IMR-90 (cell line): ENCODE data around the gene PRKCH. TPM values are rescaled to one million over a fixed set of nuclear protein-coding genes. Genes with fewer than 3 reads are reported as not detected.

Experiments
- ATAC-seq: fragments of 200-7000 bp; cut with Tn5 transposase; 2 replicates; pipeline ENCODE4 v1.9.1; 2020; ENCODE audit warnings: low read depth, mild to moderate bottlenecking, moderate library complexity
- BruUV-seq: library from RNA; stranded (reverse); fragments of 400-500 nt; replicated peaks from 2 replicates; lab custom pipeline; 2021; lab: Mats Ljungman, UMichigan
- CTCF ChIA-PET: fragments of 300-600 bp; formaldehyde crosslinking; extraction: SDS; loops from one replicate; lab custom pipeline; 2021; ENCODE audit warnings: antibody characterized with exemption; lab: Yijun Ruan, JAX
- POLR2A ChIA-PET: fragments of 300-600 bp; sonication (Branson Sonifier 250); formaldehyde crosslinking; loops from one replicate; lab custom pipeline; 2022; ENCODE audit warnings: antibody characterized with exemption; ENCODE audit not compliant: unreplicated experiment; lab: Charles Lee
- DNase-seq: peaks from one replicate; pipeline ENCODE4 v3.0.0; 2013
- H2AFZ ChIP-seq: replicated peaks from 2 replicates; pipeline ENCODE3; 2013; ENCODE audit warnings: low read length, mild to moderate bottlenecking; ENCODE audit not compliant: poor library complexity
- H2AK5ac ChIP-seq: 2 replicates; pipeline ENCODE4 v1.6.1; 2013; ENCODE audit warnings: low read depth, low read length, inconsistent platforms
- H2AK9ac ChIP-seq: replicated peaks from 2 replicates; pipeline ENCODE3; 2013; ENCODE audit warnings: mild to moderate bottlenecking, low read depth, low read length, moderate library complexity; ENCODE audit not compliant: poor library complexity
- H2BK120ac ChIP-seq: 2 replicates; pipeline ENCODE4 v1.6.1; 2013; ENCODE audit warnings: low read depth, low read length, inconsistent platforms
- H2BK15ac ChIP-seq: 3 replicates; pipeline ENCODE4 v1.6.1; 2013; ENCODE audit warnings: low read depth, low read length, inconsistent platforms
- H2BK20ac ChIP-seq: 2 replicates; pipeline ENCODE4 v1.6.1; 2013; ENCODE audit warnings: low read depth, mild to moderate bottlenecking, inconsistent platforms, low read length, moderate library complexity
- H2BK5ac ChIP-seq: 2 replicates; pipeline ENCODE4 v1.6.1; 2013; ENCODE audit warnings: mild to moderate bottlenecking, low read depth, low read length, inconsistent platforms; ENCODE audit not compliant: poor library complexity, severe bottlenecking
- H3K14ac ChIP-seq: replicated peaks from 2 replicates; pipeline ENCODE4 v1.6.1; 2013; ENCODE audit warnings: low read depth, low read length, inconsistent platforms
- H3K18ac ChIP-seq: 2 replicates; pipeline ENCODE4 v1.6.1; 2013; ENCODE audit warnings: low read depth, low read length, control low read depth
- H3K23ac ChIP-seq: 2 replicates; pipeline ENCODE4 v1.6.1; 2013; ENCODE audit warnings: low read depth, low read length, inconsistent platforms
- H3K27ac ChIP-seq: 2 replicates; pipeline ENCODE4 v1.5.1; 2013; ENCODE audit warnings: mild to moderate bottlenecking, control low read depth, low read length; ENCODE audit not compliant: insufficient read depth
- H3K27me3 ChIP-seq: 2 replicates; pipeline ENCODE4 v1.6.1; 2013; ENCODE audit warnings: low read length; ENCODE audit not compliant: control insufficient read depth, insufficient read depth
- H3K36me3 ChIP-seq: 2 replicates; pipeline ENCODE4 v1.6.1; 2013; ENCODE audit warnings: low read length, mixed read lengths; ENCODE audit not compliant: control insufficient read depth, insufficient read depth
- H3K4ac ChIP-seq: 2 replicates; pipeline ENCODE4 v1.6.1; 2013; ENCODE audit warnings: low read depth, low read length, inconsistent platforms
- H3K4me1 ChIP-seq: 2 replicates; pipeline ENCODE4 v1.6.1; 2013; ENCODE audit warnings: low read length, mixed read lengths; ENCODE audit not compliant: control insufficient read depth, insufficient read depth
- H3K4me2 ChIP-seq: 2 replicates; pipeline ENCODE4 v1.6.1; 2013; ENCODE audit warnings: low read depth, mild to moderate bottlenecking, control low read depth, low read length, moderate library complexity
- H3K4me3 ChIP-seq: 2 replicates; pipeline ENCODE4 v1.5.1; 2013; ENCODE audit warnings: low read depth, mild to moderate bottlenecking, control low read depth, low read length, moderate library complexity; ENCODE audit not compliant: insufficient read depth
- H3K56ac ChIP-seq: 2 replicates; pipeline ENCODE4 v1.6.1; 2013; ENCODE audit warnings: low read length, inconsistent platforms; ENCODE audit not compliant: insufficient read depth; ENCODE audit errors: extremely low read depth
- H3K79me1 ChIP-seq, 2 experiments: 2 replicates each; pipeline ENCODE4 v1.6.1; 2013; ENCODE audit warnings: low read length in 2 of 2, inconsistent platforms in 1 of 2, low read depth in 1 of 2
- H3K9ac ChIP-seq: 2 replicates; pipeline ENCODE4 v1.6.1; 2013; ENCODE audit warnings: low read depth, low read length, control low read depth
- H3K9me1 ChIP-seq: 2 replicates; pipeline ENCODE4 v1.6.1; 2013; ENCODE audit warnings: low read length, inconsistent platforms; ENCODE audit not compliant: insufficient read depth
- H3K9me3 ChIP-seq: 2 replicates; pipeline ENCODE4 v1.6.1; 2013; ENCODE audit warnings: low read length; ENCODE audit not compliant: control insufficient read depth, insufficient read depth
- H4K20me1 ChIP-seq: 2 replicates; pipeline ENCODE4 v1.6.1; 2013; ENCODE audit warnings: low read length, inconsistent platforms; ENCODE audit not compliant: insufficient read depth
- H4K5ac ChIP-seq: 2 replicates; pipeline ENCODE4 v1.6.1; 2013; ENCODE audit warnings: mild to moderate bottlenecking, low read depth, low read length, control low read depth
- H4K8ac ChIP-seq, 2 experiments: 2 replicates each; pipeline ENCODE4 v1.6.1; 2013; ENCODE audit warnings: low read depth in 2 of 2, low read length in 2 of 2, control low read depth in 1 of 2, inconsistent platforms in 1 of 2
- H4K91ac ChIP-seq: 2 replicates; pipeline ENCODE4 v1.6.1; 2013; ENCODE audit warnings: low read depth, low read length, inconsistent platforms; ENCODE audit not compliant: insufficient read depth
- BHLHE40 ChIP-seq: fragments of 150-350 bp; IDR thresholded peaks from 2 replicates; pipeline ENCODE4 v1.6.1; 2016; ENCODE audit warnings: mild to moderate bottlenecking, low read depth, low read length
- CHD1 ChIP-seq: IDR thresholded peaks from 2 replicates; pipeline ENCODE4 v1.6.1; 2012; ENCODE audit warnings: low read depth, low read length, improper control_type of control experiment
- FOS ChIP-seq: fragments of 150-350 bp; IDR thresholded peaks from 2 replicates; pipeline ENCODE4 v1.6.1; 2016; ENCODE audit warnings: low read depth, low read length
- MAZ ChIP-seq: IDR thresholded peaks from 2 replicates; pipeline ENCODE4 v1.6.1; 2012; ENCODE audit warnings: low read depth, mild to moderate bottlenecking, low read length, improper control_type of control experiment, moderate library complexity, borderline replicate concordance
- MXI1 ChIP-seq: IDR thresholded peaks from 2 replicates; pipeline ENCODE4 v1.6.1; 2012; ENCODE audit warnings: low read depth, mild to moderate bottlenecking, low read length, moderate library complexity, borderline replicate concordance
- NFE2L2 ChIP-seq: fragments of 150-350 bp; IDR thresholded peaks from 2 replicates; pipeline ENCODE4 v1.6.1; 2016; ENCODE audit warnings: low read depth, mild to moderate bottlenecking, low read length
- RAD21 ChIP-seq: IDR thresholded peaks from 2 replicates; pipeline ENCODE4 v1.6.1; 2012; ENCODE audit warnings: low read length, improper control_type of control experiment
- SMC3 ChIP-seq: fragments of 150-350 bp; IDR thresholded peaks from 2 replicates; pipeline ENCODE4 v1.6.1; 2016; ENCODE audit warnings: low read depth, mild to moderate bottlenecking, antibody characterized with exemption, low read length, moderate library complexity
- whole genome bisulfite sequencing, 2 experiments: methylation state at CpG; one replicate each; pipeline versions ENCODE4 v1.1.5 to v1.1.7; 2013; ENCODE audit warnings: missing lambda C conversion rate in 2 of 2; ENCODE audit not compliant: insufficient read length in 1 of 2; ENCODE audit errors: extremely low coverage in 2 of 2; 5-methylcytosine and 5-hydroxymethylcytosine counted together
- dilution Hi-C: fragments of 300-500 bp; cut with HindIII; formaldehyde crosslinking; loops from one replicate; pipeline ENCODE4 v1.14.3; 2018; ENCODE audit warnings: low sequenced_read_pairs; ENCODE audit not compliant: unreplicated experiment
- in situ Hi-C: fragments of 300-500 bp; cut with MboI; formaldehyde crosslinking; loops from 3 replicates; pipeline ENCODE4 v1.14.3; 2019; ENCODE audit warnings: low sequenced_read_pairs, inconsistent platforms, mixed read lengths
- intact Hi-C: fragments of 100-400 bp; cut with micrococcal nuclease; formaldehyde crosslinking; loops from 2 replicates; pipeline ENCODE4 v1.10.0; 2022
- polyA plus RNA-seq, 3 experiments: library from polyadenylated mRNA; depleted of rRNA; stranded (reverse); fragments of >200 nt; gene quantifications; 2 replicates each; pipeline ENCODE4 v1.2.3, GENCODE V29; 2012; ENCODE audit warnings: low replicate concordance in 1 of 3
- total RNA-seq: library from RNA; depleted of rRNA; stranded (reverse); fragments of >200 nt; gene quantifications from 2 replicates; pipeline ENCODE4 v1.2.3, GENCODE V29; 2012
- TF ChIP-seq, protein P1 (sequence below): fragments of 150-350 bp; IDR thresholded peaks from 2 replicates; pipeline ENCODE4 v1.6.1; 2017; ENCODE audit warnings: mild to moderate bottlenecking, antibody characterized with exemption, low read length, low read depth

The PRKCH gene
- total and polyA plus RNA-seq, 2 of the 4 experiments (the other 2 are of a cell fraction), result 1.6 to 2.3 TPM

DNA sequence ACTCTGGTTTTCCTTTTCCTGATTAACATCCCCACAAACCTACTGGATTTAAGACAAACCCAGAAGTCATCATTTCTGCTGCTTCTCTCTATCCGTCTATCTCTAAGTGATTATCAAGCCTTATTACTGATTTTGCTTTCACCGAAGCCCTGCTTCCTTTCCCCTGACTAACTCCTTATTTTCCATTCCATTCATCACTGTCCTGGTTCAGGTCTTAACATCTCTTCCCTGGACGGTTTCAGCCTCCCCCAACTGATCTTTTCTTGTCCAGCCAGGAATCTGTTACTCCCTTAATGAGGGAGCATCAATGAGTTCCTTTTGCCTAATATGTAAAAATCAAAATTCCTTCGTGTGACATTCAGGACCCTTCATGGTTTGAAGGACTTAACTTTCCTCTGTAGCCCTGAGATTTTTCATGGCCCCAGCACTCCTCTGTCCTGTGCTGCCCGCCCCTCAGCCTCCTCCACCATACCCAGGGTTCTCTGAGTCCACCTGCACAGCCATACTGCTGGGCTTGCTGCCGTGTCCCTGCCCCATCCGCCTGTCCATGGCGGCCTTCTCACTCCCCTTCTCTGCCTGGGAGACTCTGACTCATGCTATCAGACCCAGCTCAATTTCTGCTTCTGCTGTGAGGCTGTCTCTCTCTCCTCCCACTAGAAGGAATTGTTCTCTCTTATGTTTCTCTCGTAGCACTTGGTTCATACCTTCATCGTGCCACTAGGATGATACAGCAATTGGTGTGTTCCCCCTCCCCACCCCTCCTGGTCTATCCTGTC is 206.1 kb downstream of the PRKCH start:
- H2AK9ac ChIP-seq, result peak overlapping the region; percentile 68

More for the DNA sequence above, 206.1 kb downstream of the PRKCH start:
- ChIA-PET POLR2A (no interaction called here), CTCF (interaction anchor here (0.7 to 1.3 kb wide), 3 partner anchors 10 to 52 kb away, joined by 3 read pairs; no protein-coding TSS in a partner anchor)
- peak overlapping the region; percentile 97 for H2BK5ac ChIP-seq
- H4K91ac ChIP-seq, result peak overlapping the region; percentile 81
- no TSS peak for BruUV-seq
- H3K9me3 ChIP-seq, result no peaks in the 10 kb centered on the region
- 38% methylated on average over 5 of the region's 10 CpGs; no CpG with 5 or more reads in 1 of the 2 experiments for WGBS, 2 experiments
- intact Hi-C loops, result loop anchor here (1.0 to 5.0 kb wide), 2 partner anchors 35 to 50 kb away; no protein-coding TSS in a partner anchor
- H3K56ac ChIP-seq, result peak overlapping the region; percentile 60; the same call in 1 of the 2 replicates
- H3K4me2 ChIP-seq, result peak overlapping the region; percentile 49; the same call in 1 of the 2 replicates
- H3K9me1 ChIP-seq, result peaks cover 22% of the 10 kb centered on the region
- peak overlapping the region; percentile 82 for H2BK120ac ChIP-seq
- TF ChIP-seq NFE2L2, result 0 out of 2 replicates have a peak, but pooled peaks have one; percentile 44
- TF ChIP-seq SMC3, result peak; percentile 21; the same call in 1 of the 2 replicates
- no peak for TF ChIP-seq CHD1
- peak; percentile 58; the same call in 1 of the 2 replicates for TF ChIP-seq FOS
- peak; percentile 24 for TF ChIP-seq RAD21
- no peak for TF ChIP-seq MAZ
- no peak for TF ChIP-seq BHLHE40
- no peak for TF ChIP-seq MXI1
- TF ChIP-seq, protein P1, sequence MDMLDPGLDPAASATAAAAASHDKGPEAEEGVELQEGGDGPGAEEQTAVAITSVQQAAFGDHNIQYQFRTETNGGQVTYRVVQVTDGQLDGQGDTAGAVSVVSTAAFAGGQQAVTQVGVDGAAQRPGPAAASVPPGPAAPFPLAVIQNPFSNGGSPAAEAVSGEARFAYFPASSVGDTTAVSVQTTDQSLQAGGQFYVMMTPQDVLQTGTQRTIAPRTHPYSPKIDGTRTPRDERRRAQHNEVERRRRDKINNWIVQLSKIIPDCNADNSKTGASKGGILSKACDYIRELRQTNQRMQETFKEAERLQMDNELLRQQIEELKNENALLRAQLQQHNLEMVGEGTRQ, result no peak
- H3K4me1 ChIP-seq, result peaks cover 34% of the 10 kb centered on the region
- ATAC-seq (peak; percentile 88), DNase-seq (peak; percentile 91)
- H4K5ac ChIP-seq, result peak overlapping the region; percentile 81
- dilution Hi-C loops, result no loop called here
- H2BK20ac ChIP-seq, result peak overlapping the region; percentile 87
- H3K4ac ChIP-seq, result peak overlapping the region; percentile 78
- in situ Hi-C loops, result no loop called here
- H3K79me1 ChIP-seq, result peaks cover 0 to 6% of the 10 kb centered on the region in 2 experiments; a peak in 3 of 4 replicates
- no peaks in the 10 kb centered on the region for H3K36me3 ChIP-seq
- H3K23ac ChIP-seq, result peak overlapping the region; percentile 30; the same call in 1 of the 2 replicates
- H2BK15ac ChIP-seq, result peak overlapping the region; percentile 77
- H3K4me3 ChIP-seq, result no peak overlapping the region
- H3K18ac ChIP-seq, result peak overlapping the region; percentile 73
- H4K20me1 ChIP-seq, result no peaks in the 10 kb centered on the region
- H3K27ac ChIP-seq, result peak overlapping the region; percentile 70
- no peaks in the 10 kb centered on the region for H3K27me3 ChIP-seq
- peak overlapping the region; percentile 45 to 77 for H4K8ac ChIP-seq
- peak overlapping the region; percentile 89 for H2AFZ ChIP-seq
- peak overlapping the region; percentile 95 for H2AK5ac ChIP-seq
- H3K9ac ChIP-seq, result peak overlapping the region; percentile 15; the same call in 1 of the 2 replicates
- peak overlapping the region; percentile 84 for H3K14ac ChIP-seq
